Umbilical cord (tissue), 2 donors: ENCODE results near the gene TMEM217. TPM values are rescaled to one million over a fixed set of nuclear protein-coding genes. Genes with fewer than 3 reads are reported as not detected.

Source experiments
- DNase-seq: peaks from one replicate; pipeline ENCODE4 v3.0.0-alpha.2; 2015; ENCODE audit warnings: low spot score
- total RNA-seq: library from RNA; depleted of rRNA; stranded (reverse); fragments of >200 nt; gene quantifications from one replicate; pipeline ENCODE4 v1.2.3, GENCODE V29; 2014; ENCODE audit warnings: low replicate concordance; ENCODE audit not compliant: insufficient read depth

TMEM217 gene
- total RNA-seq, 1 donor from 2014 or later = 3.4 TPM

- DNase-seq = peak; percentile 94
These were observed 13.3 kb downstream of the TMEM217 start for GRCh38 chr6:37244430-37245310.

- DNase-seq = no peak
These were observed 14.1 kb downstream of the TMEM217 start for GRCh38 chr6:37243816-37244370.

GRCh38 chr6:37243131-37243815 is 14.7 kb downstream of the TMEM217 start:
- no peak for DNase-seq

- DNase-seq = peak; percentile 93
These were observed 15.4 kb downstream of the TMEM217 start for GRCh38 chr6:37242429-37243052.

GRCh38 chr6:37241775-37242428 is 16.0 kb downstream of the TMEM217 start:
- DNase-seq = no peak

GRCh38 chr6:37241131-37241530 is 16.8 kb downstream of the TMEM217 start:
- DNase-seq = no peak

GRCh38 chr6:37239950-37240713 is 17.8 kb downstream of the TMEM217 start:
- peak; percentile 87 for DNase-seq

- no peak for DNase-seq
These were observed 18.4 kb downstream of the TMEM217 start for GRCh38 chr6:37239526-37239925.

GRCh38 chr6:37238381-37238780 is 19.6 kb downstream of the TMEM217 start:
- no peak for DNase-seq

GRCh38 chr6:37237789-37238188 is 20.2 kb downstream of the TMEM217 start:
- no peak for DNase-seq

GRCh38 chr6:37236921-37237320 is 21.0 kb downstream of the TMEM217 start:
- DNase-seq = no peak

- DNase-seq = no peak
These were observed 24.4 kb downstream of the TMEM217 start for GRCh38 chr6:37233541-37233940.

- DNase-seq = no peak
These were observed 25.4 kb downstream of the TMEM217 start for GRCh38 chr6:37232430-37233017.

- no peak for DNase-seq
These were observed 27.8 kb downstream of the TMEM217 start for GRCh38 chr6:37230104-37230503.

GRCh38 chr6:37225350-37226169 is 32.4 kb downstream of the TMEM217 start:
- DNase-seq = no peak

- no peak for DNase-seq
These were observed 35.0 kb downstream of the TMEM217 start for GRCh38 chr6:37222992-37223391.

GRCh38 chr6:37222125-37222967 is 35.6 kb downstream of the TMEM217 start:
- peak; percentile 93 for DNase-seq

- DNase-seq = no peak
These were observed 36.3 kb downstream of the TMEM217 start for GRCh38 chr6:37221585-37222124.
